Measurements from ENCODE around the gene CHST3.

DNA sequence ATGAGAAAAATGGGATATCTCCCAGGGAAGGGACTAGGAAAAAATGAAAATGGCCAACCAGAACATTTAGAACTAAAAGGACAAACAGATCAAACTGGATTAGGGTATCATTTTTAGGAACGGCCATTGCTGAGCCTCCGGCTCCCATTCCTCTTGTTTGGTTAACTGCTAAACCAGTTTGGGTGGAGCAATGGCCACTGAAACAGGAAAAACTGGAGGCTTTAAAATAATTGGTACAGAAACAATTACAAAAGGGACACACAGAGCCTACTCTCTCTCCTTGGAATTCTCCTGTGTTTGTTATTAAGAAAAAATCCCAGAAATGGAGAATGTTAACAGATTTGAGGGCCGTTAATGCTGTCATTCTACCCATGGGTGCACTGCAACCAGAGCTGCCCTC, 4.7 kb upstream of the CHST3 start:
- TF ChIP-seq CTCF (IDR thresholded peaks at IDR 0.05) (no peak), POLR2A (IDR thresholded peaks at IDR 0.05) (no peak), POLR2AphosphoS5 (IDR thresholded peaks at IDR 0.05) (no peak)

Measured in breast epithelium (tissue), 3 donors.